Ascending aorta (tissue), 2 donors: ENCODE results near the gene MOSMO. TPM values are rescaled to one million over a fixed set of nuclear protein-coding genes. Genes with fewer than 3 reads are reported as not detected.

Experiments
- DNase-seq, 2 donors: peaks; one replicate each; pipeline ENCODE4 v3.0.0-alpha.2; 2019; ENCODE audit warnings: low spot score in 2 of 2
- H3K27ac ChIP-seq, 2 donors: fragments of 200-600 bp; sonication (generic); one replicate each; pipeline ENCODE4 v1.5.1; 2016 to 2017; ENCODE audit warnings: mild to moderate bottlenecking in 1 of 2
- H3K27me3 ChIP-seq: fragments of 200-600 bp; sonication (generic); one replicate; pipeline ENCODE4 v1.5.1; 2017
- H3K36me3 ChIP-seq, 2 donors: fragments of 200-600 bp; sonication (generic); one replicate each; pipeline ENCODE4 v1.5.1; 2016
- H3K4me1 ChIP-seq, 2 donors: fragments of 200-600 bp; sonication (generic); one replicate each; pipeline ENCODE4 v1.5.1; 2016 to 2017; ENCODE audit warnings: mild to moderate bottlenecking in 1 of 2
- H3K4me3 ChIP-seq, 2 donors: fragments of 200-600 bp; sonication (generic); one replicate each; pipeline ENCODE4 v1.5.1; 2016 to 2017; ENCODE audit warnings: mild to moderate bottlenecking in 1 of 2
- H3K9me3 ChIP-seq, 2 donors: fragments of 200-600 bp; sonication (generic); one replicate each; pipeline ENCODE4 v1.5.1; 2016
- intact Hi-C: fragments of 100-400 bp; cut with DNase I; formaldehyde crosslinking; loops from one replicate; pipeline ENCODE4 v1.15.1; 2023
- total RNA-seq: library from RNA; depleted of rRNA; stranded (reverse); fragments of >200 nt; gene quantifications from one replicate; pipeline ENCODE4 v1.1.0, GENCODE V29; 2016
- TF ChIP-seq, protein P1 (sequence below), 3 experiments: fragments of 200-600 bp in 2 of 3; fragments of 450-650 bp in 1 of 3; sonication (generic) in 2 of 3; IDR thresholded peaks; one replicate each; pipeline ENCODE4 v1.5.1; 2016 to 2019; ENCODE audit warnings: antibody characterized with exemption in 3 of 3, mild to moderate bottlenecking in 1 of 3, moderate library complexity in 1 of 3

The MOSMO gene
- total RNA-seq, 1 donor from 2014 or later: 3.6 TPM

DNA sequence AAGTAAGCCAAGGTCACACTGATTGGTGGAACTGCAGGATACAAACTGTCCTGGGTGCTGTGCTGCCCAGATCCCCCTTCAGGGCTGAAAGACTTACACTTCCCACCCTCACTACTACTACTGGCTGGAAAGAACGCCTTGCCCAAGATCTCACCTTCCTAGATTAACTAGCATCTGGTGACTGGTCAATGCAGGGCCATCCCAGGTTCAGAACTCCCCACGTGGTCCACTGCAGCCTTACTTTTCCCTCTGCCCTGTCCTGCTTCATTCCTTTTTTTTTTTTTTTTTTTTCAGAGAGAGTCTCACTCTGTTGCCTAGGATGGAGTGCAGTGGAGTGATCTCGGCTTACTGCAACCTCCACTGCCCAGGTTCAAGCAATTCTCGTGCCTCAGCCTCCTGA lies 4.7 kb upstream of the MOSMO start:
- H3K27me3 ChIP-seq: no peaks in the 10 kb centered on the region
- no peaks in the 10 kb centered on the region for H3K9me3 ChIP-seq
- H3K36me3 ChIP-seq: no peaks in the 10 kb centered on the region
- no peak overlapping the region for H3K27ac ChIP-seq
- no peak overlapping the region for H3K4me3 ChIP-seq
- intact Hi-C loops: no loop called here
- no peak for DNase-seq
- peaks cover 2 to 10% of the 10 kb centered on the region in 2 donors for H3K4me1 ChIP-seq
- TF ChIP-seq, protein P1, sequence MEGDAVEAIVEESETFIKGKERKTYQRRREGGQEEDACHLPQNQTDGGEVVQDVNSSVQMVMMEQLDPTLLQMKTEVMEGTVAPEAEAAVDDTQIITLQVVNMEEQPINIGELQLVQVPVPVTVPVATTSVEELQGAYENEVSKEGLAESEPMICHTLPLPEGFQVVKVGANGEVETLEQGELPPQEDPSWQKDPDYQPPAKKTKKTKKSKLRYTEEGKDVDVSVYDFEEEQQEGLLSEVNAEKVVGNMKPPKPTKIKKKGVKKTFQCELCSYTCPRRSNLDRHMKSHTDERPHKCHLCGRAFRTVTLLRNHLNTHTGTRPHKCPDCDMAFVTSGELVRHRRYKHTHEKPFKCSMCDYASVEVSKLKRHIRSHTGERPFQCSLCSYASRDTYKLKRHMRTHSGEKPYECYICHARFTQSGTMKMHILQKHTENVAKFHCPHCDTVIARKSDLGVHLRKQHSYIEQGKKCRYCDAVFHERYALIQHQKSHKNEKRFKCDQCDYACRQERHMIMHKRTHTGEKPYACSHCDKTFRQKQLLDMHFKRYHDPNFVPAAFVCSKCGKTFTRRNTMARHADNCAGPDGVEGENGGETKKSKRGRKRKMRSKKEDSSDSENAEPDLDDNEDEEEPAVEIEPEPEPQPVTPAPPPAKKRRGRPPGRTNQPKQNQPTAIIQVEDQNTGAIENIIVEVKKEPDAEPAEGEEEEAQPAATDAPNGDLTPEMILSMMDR (IDR thresholded peaks at IDR 0.05): no peak

DNA sequence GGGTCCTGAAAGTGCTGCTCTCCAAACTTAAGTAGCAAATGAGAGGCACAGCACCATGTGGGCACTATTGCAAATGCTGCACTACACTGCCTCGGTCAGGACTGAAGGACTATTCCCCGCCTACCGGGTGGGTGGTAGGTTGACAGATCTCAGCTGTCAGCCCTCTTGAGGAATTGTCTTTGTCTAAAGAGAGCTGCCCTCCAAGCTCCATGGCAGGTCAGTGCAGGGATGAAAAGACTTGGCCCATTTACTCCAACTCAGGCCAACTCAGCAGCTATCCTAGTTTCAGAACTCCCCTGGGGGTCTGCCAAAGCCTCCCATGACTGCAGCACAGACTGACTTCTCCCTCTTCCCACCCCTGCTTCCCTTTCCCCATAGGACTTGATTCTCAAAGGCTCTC lies 3.6 kb upstream of the MOSMO start:
- H3K4me3 ChIP-seq: no peak overlapping the region
- no peak for DNase-seq
- TF ChIP-seq, protein P1 (IDR thresholded peaks at IDR 0.05): no peak
- no peak overlapping the region for H3K27ac ChIP-seq
- H3K27me3 ChIP-seq: no peaks in the 10 kb centered on the region
- peaks cover 7 to 16% of the 10 kb centered on the region in 2 donors for H3K4me1 ChIP-seq
- intact Hi-C loops: no loop called here
- no peaks in the 10 kb centered on the region for H3K9me3 ChIP-seq
- no peaks in the 10 kb centered on the region for H3K36me3 ChIP-seq

- Histone ChIP-seq H3K4me1 (peaks cover 7 to 20% of the 10 kb centered on the region in 2 donors), H3K27me3 (no peaks in the 10 kb centered on the region), H3K27ac (no peak overlapping the region), H3K9me3 (no peaks in the 10 kb centered on the region), H3K4me3 (no peak overlapping the region), H3K36me3 (no peaks in the 10 kb centered on the region)
- intact Hi-C loops: loop anchor here (2.0 to 5.0 kb wide), 2 partner anchors 53 to 292 kb away; partner anchors contain the start of genes POLR3E and UQCRC2
- no peak for DNase-seq
- TF ChIP-seq, protein P1 (IDR thresholded peaks at IDR 0.05): no peak
Observed at GRCh38 chr16:22005746-22006145, 2.2 kb upstream of the MOSMO start.

GRCh38 chr16:22006636-22007035 lies 1.3 kb upstream of the MOSMO start:
- TF ChIP-seq, protein P1 (IDR thresholded peaks at IDR 0.05): no peak
- H3K27me3 ChIP-seq: no peaks in the 10 kb centered on the region
- peak overlapping the region in 1 of 2 donors; percentile 87 for H3K4me3 ChIP-seq
- DNase-seq: no peak
- H3K4me1 ChIP-seq: peaks cover 7 to 15% of the 10 kb centered on the region in 2 donors
- no peaks in the 10 kb centered on the region for H3K9me3 ChIP-seq
- no peaks in the 10 kb centered on the region for H3K36me3 ChIP-seq
- H3K27ac ChIP-seq: no peak overlapping the region
- intact Hi-C loops: loop anchor here (2.0 to 5.0 kb wide), 2 partner anchors 54 to 291 kb away; partner anchors contain the start of genes POLR3E and UQCRC2

DNA sequence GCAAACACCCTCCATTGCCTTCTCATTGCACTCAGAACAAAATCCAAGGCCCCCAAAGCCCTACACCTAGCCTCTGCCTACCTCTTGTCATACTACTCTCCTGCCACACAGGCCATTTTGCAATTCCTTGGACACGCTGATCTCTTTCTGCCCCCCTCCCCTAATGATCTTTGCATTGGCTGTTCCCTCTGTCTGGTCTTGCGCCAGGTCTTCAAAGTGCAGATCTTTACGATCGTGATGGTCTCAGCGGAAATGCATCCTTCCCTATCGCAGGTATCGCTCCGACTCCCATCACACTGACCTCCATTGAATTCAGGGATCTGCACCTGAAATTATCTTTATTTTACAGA lies 777 bp upstream of the MOSMO start:
- intact Hi-C loops: loop anchor here (2.0 to 5.0 kb wide), 2 partner anchors 54 to 290 kb away; partner anchors contain the start of genes POLR3E and UQCRC2
- Histone ChIP-seq H3K4me3 (peak overlapping the region; percentile 87 to 88), H3K27me3 (no peaks in the 10 kb centered on the region), H3K27ac (peak overlapping the region; percentile 65 to 79), H3K9me3 (no peaks in the 10 kb centered on the region), H3K4me1 (peaks cover 7 to 15% of the 10 kb centered on the region in 2 donors), H3K36me3 (no peaks in the 10 kb centered on the region)
- no peak for DNase-seq
- TF ChIP-seq, protein P1 (IDR thresholded peaks at IDR 0.05): no peak
